ENCODE results near the gene ELOVL7. TPM values are rescaled to one million over a fixed set of nuclear protein-coding genes. Genes with fewer than 3 reads are reported as not detected.

Gene ELOVL7
- total and polyA plus RNA-seq, 2 of the 8 experiments (the other 6 are each of a cell fraction or from before 2014, with no cell fraction given): 3.1 to 5.1 TPM

- no peak overlapping the region for H4K5ac ChIP-seq (ENCODE audit: insufficient read length, low read depth, low read length)
- no peak overlapping the region for H4K8ac ChIP-seq (ENCODE audit: extremely low read depth, insufficient read depth, low read length)
- no peak overlapping the region for H4K91ac ChIP-seq (replicated peaks; ENCODE audit: insufficient read length, low read length)
- CTCF ChIA-PET (ENCODE audit: partially characterized antibody): no interaction called here
- H2BK120ac ChIP-seq (replicated peaks; ENCODE audit: low read depth, low read length): no peak overlapping the region
- no peak overlapping the region for H2BK12ac ChIP-seq (ENCODE audit: low read depth, low read length)
- H2AK5ac ChIP-seq (ENCODE audit: low read depth, low read length): no peak overlapping the region
- 88% methylated on average over 5 of the region's 5 CpGs; no CpG with 5 or more reads in 1 of the 2 experiments for WGBS, 2 experiments (ENCODE audit: extremely low coverage in 1 of 2, insufficient coverage in 1 of 2, insufficient read length in 1 of 2, insufficient replicate concordance in 2 of 2, low coverage in 1 of 2, low lambda C conversion rate in 2 of 2, missing lambda C conversion rate in 1 of 2)
- H3K4me3 ChIP-seq (ENCODE audit: extremely low read depth in 1 of 4, insufficient read depth in 2 of 4, low read depth in 3 of 4, low read length in 4 of 4): no peak overlapping the region
- H3K27me3 ChIP-seq (replicated peaks in 1 of 4; ENCODE audit: control insufficient read depth in 3 of 4, extremely low read depth in 1 of 4, insufficient read depth in 3 of 4, low read length in 3 of 4): no peaks in the 10 kb centered on the region
- H3K56ac ChIP-seq (replicated peaks; ENCODE audit: insufficient read length, low read depth, low read length): no peak overlapping the region
- no peaks in the 10 kb centered on the region for H3K4me1 ChIP-seq (replicated peaks in 1 of 4; ENCODE audit: control insufficient read depth in 3 of 4, insufficient read depth in 4 of 4, low read length in 3 of 4)
- H3K18ac ChIP-seq (ENCODE audit: extremely low read depth, low read length): no peak overlapping the region
- no peak overlapping the region for H2BK15ac ChIP-seq (ENCODE audit: low read length)
- H3K27ac ChIP-seq (ENCODE audit: low read depth, low read length): no peak overlapping the region
- H3K79me2 ChIP-seq (ENCODE audit: control insufficient read depth in 1 of 2, insufficient read depth in 2 of 2, low read length in 2 of 2): no peaks in the 10 kb centered on the region
- no peaks in the 10 kb centered on the region for H3K23me2 ChIP-seq (ENCODE audit: low read depth, low read length)
- H3K9ac ChIP-seq (replicated peaks in 1 of 4; ENCODE audit: extremely low read depth in 1 of 4, low read depth in 3 of 4, low read length in 3 of 4): no peak overlapping the region
- H3K4me2 ChIP-seq (ENCODE audit: insufficient read depth in 1 of 2, low read depth in 2 of 2, low read length in 2 of 2): no peak overlapping the region
- FAIRE-seq (no peak), DNase-seq (ENCODE audit: low read depth in 1 of 2, low spot score in 2 of 2) (no peak)
- H3K4ac ChIP-seq (replicated peaks; ENCODE audit: insufficient read length, low read depth, low read length): no peak overlapping the region
- H2AFZ ChIP-seq (ENCODE audit: low read length): no peak overlapping the region
- no peak overlapping the region for H3K14ac ChIP-seq (ENCODE audit: insufficient read length)
- no peak overlapping the region for H2BK20ac ChIP-seq (ENCODE audit: low read length)
- POLR2A ChIA-PET (ENCODE audit: partially characterized antibody): interaction anchor here (0.7 kb wide), 1 partner anchor 822 kb away, joined by 3 read pairs; no protein-coding TSS in a partner anchor
- no peaks in the 10 kb centered on the region for H3K79me1 ChIP-seq (ENCODE audit: low read depth, low read length)
- no peak overlapping the region for H3K23ac ChIP-seq (ENCODE audit: insufficient read length)
- no peaks in the 10 kb centered on the region for H3K9me3 ChIP-seq (ENCODE audit: insufficient read depth in 2 of 2, low read depth in 1 of 2, low read length in 1 of 2)
- no peaks in the 10 kb centered on the region for H4K20me1 ChIP-seq (replicated peaks in 1 of 2; ENCODE audit: control insufficient read depth in 1 of 2, insufficient read depth in 2 of 2, low read length in 2 of 2)
- no peak overlapping the region for H2BK5ac ChIP-seq (ENCODE audit: low read depth, low read length)
- no peaks in the 10 kb centered on the region for H3K36me3 ChIP-seq (ENCODE audit: control insufficient read depth in 2 of 4, insufficient read depth in 4 of 4, low read length in 3 of 4)
- TF ChIP-seq HDAC2 (IDR thresholded peaks at IDR 0.05; ENCODE audit: borderline replicate concordance in 1 of 2, low read depth in 2 of 2, low read length in 2 of 2): no peak
- TF ChIP-seq RAD21 (IDR thresholded peaks at IDR 0.05 in 1 of 2, conservative IDR thresholded peaks at IDR 0.05 in 1 of 2; ENCODE audit: low read depth in 2 of 2, low read length in 2 of 2): no peak
- no peak for TF ChIP-seq BRCA1 (IDR thresholded peaks at IDR 0.05; ENCODE audit: low read depth, low read length)
- no peak for TF ChIP-seq ATF3 (IDR thresholded peaks at IDR 0.05; ENCODE audit: insufficient read depth, low read depth, low read length)
- TF ChIP-seq GABPA (IDR thresholded peaks at IDR 0.05; ENCODE audit: borderline replicate concordance, insufficient read depth, low read length): no peak
- TF ChIP-seq NRF1 (IDR thresholded peaks at IDR 0.05; ENCODE audit: low read depth, low read length): no peak
- TF ChIP-seq EGR1 (IDR thresholded peaks at IDR 0.05; ENCODE audit: borderline replicate concordance, low read depth, low read length): no peak
- TF ChIP-seq, protein P1, sequence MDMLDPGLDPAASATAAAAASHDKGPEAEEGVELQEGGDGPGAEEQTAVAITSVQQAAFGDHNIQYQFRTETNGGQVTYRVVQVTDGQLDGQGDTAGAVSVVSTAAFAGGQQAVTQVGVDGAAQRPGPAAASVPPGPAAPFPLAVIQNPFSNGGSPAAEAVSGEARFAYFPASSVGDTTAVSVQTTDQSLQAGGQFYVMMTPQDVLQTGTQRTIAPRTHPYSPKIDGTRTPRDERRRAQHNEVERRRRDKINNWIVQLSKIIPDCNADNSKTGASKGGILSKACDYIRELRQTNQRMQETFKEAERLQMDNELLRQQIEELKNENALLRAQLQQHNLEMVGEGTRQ (IDR thresholded peaks at IDR 0.05; ENCODE audit: low read length): no peak
- TF ChIP-seq SIRT6 (IDR thresholded peaks at IDR 0.05; ENCODE audit: low read length): no peak
- no peak for TF ChIP-seq TAF1 (IDR thresholded peaks at IDR 0.05; ENCODE audit: low read depth, low read length)
- TF ChIP-seq SRF (IDR thresholded peaks at IDR 0.05; ENCODE audit: low read depth, low read length): no peak
- TF ChIP-seq SP1 (IDR thresholded peaks at IDR 0.05; ENCODE audit: low read depth, low read length): no peak
- no peak for TF ChIP-seq BACH1 (IDR thresholded peaks at IDR 0.05; ENCODE audit: low read length)
Measured at GRCh38 chr5:60754495-60754894, 89.6 kb downstream of the ELOVL7 start.
